ENCODE data around the gene BABAM2.
"Not testable (repeated sequence)": the region's sequence is repeated elsewhere in the genome, so short reads cannot be mapped to it uniquely, and the experiment has no call there.

Gene BABAM2

DNA sequence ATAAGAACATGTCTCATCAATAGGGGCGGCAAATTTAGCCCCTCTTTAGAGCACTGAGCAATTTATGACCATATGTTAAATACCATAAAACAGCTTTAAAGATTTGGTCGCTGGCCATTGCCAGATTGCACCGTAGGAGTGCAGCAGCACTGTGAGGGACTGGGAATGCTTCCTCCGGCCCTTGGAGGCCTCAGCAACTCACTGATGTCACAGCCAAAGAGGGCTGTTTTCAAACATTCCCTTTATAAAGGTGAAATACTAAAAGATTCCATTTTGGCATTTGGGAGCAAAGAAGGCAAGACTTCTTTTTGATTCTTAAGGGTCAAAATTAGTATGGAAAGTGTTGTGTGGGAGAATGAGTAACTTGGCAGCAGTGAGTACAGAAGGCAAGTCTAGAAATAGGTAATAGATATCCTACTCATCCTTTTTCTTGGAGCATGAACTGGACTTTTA, 63.7 kb downstream of the BABAM2 start:
- DNase-seq, result no peak

DNA sequence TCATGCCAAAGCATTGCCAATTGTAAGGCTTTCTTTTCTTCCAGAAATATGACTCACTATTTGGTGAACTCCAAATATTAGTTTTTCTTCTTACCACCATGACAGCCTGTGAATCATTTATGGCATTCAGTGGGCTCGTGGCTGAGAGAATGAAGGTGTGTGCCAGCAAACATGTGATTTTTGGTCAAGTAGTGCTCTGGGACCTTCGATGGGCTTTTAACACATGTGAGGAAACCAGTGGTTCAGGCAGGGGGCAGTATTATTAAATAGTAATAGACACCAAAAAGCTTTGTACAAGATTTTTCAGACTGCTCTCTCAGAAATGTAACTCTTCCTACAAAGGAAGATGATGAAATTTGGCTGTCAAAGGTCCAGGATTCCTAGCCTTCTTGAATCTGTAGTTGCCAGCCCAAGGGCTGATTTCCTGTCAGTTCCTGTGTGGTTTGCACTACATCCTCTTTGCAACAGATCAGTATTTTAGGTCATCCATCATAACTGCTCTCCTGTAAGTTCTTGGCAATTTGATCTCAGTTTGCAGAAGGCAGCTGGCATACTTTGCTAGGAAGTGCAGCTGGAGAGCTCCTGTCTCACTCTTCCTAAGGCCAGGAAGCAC, 64.3 kb downstream of the BABAM2 start:
- no peak for DNase-seq

DNA sequence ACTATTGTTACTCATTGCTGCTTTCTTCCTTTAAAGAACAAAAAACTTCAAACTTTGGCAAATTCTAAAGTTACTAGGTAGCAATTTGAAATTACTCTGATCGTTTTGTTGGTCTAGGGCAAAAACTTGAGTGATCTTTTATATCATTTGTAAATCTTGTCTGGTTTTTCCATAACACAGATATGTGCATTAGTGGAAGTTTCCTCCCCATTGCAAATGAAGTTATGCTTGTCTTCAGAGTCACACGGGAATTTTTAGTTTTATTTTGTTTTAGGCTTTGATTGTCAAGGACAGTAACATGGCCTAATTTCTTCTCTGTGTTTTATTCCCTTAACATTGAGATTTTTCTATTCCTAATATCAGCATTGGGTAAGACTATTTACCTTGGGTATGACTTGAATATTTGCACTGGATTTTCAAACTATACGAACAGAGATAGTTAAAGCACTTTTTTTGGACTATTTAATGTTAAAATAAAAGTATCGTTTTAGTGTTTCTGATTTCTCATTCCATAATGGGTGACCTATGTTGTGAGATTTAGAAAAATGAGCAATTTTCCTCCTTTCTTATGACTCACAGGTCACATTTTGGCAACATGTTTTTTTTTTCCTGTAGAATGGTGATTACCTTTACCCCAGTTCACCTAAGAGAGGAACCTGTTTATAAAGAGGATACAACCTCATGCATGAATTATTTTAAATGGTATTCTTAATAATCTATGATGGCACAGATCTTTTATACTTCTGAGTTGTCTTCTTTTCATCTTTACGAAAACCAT, 65.0 kb downstream of the BABAM2 start:
- no peak for DNase-seq

DNA sequence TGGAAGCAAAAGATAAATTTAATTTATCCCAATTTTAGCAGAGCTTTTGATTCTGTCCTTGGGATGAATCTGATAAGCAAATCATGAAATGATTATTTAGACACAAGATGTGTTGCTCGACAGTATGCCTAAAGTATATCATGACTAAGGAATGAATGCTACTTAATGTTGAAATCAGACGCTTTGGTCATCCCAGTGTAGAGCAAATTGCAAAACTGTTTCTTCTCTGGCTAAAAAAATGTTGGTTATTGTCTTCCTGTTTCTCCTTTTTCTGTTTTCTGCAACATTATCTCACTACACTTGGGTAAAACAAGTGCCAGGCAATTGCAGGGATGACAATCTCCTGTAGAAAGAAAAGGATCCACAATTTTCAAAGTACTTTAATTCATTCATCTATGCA, 66.4 kb downstream of the BABAM2 start:
- DNase-seq, result no peak

DNA sequence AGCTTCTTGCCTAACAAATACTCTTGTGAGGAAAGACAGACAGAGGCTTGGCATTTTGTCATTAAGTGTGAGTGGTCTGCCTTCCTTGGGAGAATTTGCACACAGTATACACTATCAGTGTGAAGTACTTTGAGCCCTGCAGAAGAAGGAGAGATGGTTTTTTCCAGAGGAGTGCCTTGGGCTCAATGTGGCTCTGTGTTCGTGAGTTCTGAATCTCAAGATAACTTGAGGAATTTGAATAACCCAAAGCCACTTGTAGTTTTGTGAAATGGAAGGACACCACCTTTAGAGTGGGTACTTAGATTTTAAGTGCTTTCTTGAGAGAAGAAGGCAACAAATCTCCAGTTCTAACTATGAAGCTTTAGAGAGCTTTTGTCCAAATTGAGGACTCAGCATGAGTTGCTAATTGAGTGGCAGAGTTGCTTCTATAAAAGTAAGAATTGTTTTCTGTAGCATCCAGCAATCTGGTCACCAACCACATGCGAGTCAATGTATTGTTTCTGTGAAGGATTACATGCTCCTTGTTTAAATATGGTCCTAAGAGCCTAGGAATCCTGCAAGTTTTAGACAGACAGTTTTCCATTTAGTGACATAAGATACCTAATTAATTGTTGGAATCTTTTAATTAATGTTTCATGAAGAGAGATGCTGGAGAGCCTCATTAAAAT, 68.3 kb downstream of the BABAM2 start:
- DNase-seq, result no peak

DNA sequence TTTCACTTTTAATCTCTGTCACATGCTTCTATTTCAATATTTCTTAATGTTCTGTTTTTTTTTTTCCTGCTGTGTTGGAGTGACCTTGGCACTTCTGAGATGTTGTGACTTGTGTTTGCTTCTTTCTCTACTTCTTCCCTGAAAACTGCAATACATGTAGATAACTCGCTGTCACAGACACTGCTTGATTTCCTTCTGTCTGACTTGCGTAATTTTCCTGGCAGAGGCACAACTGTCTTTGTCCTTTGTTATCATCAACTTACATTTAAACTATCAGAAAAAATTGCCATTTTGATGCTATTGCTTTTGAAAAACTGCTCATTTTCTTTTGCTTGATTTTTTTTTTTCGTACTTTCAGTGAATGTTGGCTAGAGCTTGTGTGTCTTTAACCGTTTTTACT, 69.0 kb downstream of the BABAM2 start:
- DNase-seq, result no peak

DNA sequence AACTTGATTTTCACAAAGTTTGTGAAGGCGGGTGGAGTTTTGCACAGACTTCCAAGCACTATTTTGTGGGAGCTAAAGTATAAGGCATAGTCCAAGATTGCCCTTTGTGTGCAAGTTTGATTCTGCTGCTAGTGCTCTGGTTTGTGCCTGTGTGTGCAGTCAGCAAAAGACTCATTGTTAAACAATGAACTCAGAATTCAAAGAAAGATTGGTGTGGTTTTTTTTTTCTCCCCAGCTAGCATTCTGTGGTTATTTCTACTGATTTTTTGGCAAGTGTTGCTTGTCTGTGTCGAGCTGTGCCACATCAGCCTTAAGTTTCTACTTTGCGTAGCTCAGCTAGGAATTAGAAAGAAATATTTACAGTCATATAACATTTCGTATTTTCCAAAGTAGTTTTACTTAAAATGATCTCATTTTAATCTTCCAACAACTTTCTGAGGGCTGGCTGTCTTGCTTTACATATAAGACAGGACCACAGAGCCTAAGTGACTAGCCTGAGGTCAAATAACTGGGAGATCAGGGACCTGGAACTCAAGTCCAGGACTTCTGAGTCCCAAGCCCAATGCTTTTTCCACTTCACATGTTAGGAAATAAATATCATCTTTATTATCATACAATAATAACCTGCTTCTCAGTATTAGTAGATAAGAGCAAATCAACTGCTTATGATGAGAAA, 69.8 kb downstream of the BABAM2 start:
- DNase-seq, result no peak

DNA sequence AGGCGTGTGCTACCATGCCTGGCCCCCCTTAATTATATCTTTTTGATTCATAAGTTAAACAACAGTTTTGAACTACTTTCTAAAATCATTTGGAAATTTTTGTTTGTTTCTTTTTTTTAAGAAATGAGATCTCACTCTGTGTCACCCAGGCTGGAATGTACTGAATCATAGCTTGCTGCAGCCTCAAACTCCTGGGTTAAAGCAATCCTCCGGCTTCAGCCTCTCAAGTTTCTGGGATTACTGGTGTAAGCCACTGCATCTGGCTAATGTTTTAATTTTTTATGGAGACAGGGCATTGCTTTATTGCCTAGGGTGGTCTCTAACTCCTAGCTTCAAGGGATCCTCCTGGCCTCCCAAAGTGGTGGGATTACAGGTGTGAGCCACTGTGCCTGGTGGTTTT, 71.5 kb downstream of the BABAM2 start:
- no peak for DNase-seq

DNA sequence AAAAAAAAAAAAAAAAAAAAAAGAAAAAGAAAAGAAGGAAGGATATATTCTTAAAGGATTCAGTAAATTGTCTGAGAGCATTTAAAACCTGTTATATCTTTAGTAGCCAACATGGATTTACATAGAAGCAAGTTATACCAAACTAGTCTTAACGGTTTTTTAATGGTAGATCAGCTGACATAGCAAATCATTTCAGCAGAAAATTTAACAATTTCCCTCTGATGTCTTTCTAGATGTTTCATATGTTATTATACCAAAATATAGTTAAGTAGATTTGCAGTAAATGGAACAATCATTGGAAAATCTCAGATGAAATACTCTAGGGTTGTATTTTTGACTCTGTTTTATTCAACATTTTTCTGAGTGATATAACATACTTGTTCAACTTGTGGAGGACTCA, 72.9 kb downstream of the BABAM2 start:
- DNase-seq, result no peak

DNA sequence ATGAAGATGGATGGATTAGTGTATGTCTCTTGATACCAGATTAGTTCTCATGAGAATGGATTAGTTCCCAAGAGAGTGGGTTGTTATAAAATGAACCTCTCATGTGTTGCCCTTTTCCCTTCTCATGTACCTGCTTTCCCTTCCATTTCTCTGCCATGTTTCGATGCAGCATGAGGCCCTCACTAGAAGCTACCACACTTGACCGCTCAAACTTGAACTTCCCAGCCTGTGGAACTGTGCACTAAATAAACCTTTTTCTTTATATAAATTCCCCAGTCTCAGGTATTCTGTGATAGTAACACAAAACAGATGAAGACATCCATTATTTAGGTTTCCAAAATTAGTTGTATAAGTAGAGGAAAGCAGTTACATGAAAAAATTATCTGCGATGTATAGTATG, 73.5 kb downstream of the BABAM2 start:
- DNase-seq, result no peak

DNA sequence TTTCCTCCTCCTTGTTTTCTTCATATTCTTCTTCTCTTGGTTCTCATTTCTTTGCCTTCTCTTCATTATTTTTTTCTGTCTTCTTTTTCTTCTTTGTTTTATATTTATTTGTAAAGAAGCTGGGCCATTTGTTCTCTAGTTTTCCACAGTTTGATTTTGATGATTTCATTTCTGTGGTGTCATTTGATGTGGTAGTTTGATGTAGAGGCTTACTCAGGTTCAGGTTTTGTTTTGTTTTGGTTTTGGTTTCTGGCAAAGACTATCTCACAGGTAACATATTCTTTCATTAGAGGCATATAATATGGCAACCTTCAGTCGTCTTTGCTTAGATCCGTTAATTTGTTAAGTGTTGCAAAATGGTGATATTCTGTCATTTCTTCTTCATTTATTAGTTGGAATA, 75.3 kb downstream of the BABAM2 start:
- no peak for DNase-seq

DNA sequence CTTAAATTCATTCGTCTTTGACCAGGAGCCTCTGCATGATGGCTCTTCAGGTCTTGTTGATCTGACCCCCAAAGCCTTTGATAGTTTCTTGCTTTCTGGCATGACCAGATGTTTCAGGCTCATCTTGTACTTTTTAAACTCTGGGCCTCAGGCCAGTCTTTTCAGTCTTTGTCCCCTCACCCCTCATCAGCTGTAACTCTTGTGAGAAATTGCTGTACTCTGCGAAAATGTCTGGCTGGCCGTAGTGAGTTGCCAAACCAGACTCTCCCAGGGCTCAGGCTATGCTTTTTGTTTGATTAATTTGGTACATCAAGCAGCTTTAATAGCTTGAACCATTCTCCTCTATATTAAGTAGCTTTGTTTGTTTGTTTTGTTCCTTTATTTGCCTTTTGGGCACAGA, 75.9 kb downstream of the BABAM2 start:
- DNase-seq, result no peak

DNA sequence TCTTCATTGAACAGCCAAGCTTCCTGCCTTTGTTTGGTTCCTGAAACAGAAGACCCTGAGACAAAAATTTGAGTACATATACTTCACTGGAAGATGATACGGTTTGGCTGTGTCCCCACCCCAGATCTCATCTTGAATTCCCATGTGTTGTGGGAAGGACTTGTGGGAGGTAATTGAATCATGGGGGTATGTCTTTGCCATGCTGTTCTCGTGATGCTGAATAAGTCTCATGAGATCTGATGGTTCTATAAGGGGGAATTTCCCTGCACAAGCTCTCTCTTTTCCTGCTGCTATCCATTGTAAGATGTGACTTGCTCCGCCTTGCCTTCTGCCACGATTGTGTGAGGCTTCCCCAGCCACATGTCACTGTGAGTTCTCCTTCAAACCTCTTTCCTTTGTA, 76.5 kb downstream of the BABAM2 start:
- no peak for DNase-seq

DNA sequence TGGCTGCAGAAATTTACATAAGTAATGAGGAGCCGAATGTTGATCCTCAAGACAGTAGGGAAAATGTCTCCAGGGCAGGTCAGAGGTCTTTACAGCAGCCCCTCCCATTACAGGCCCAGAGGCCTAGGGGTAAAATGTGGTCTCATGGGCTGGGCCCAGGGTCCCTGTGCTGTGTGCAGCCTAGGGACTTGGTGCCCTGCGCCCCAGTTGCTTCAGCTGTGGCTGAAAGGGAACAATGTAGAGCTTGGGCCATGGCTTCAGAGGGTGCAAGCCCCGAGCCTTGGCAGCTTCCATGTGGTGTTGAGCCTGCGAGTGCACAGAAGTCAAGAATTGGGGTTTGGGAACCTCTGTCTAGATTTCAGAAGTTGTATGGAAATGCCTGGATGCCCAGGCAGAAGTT, 77.5 kb downstream of the BABAM2 start:
- DNase-seq, result not testable (repeated sequence)

DNA sequence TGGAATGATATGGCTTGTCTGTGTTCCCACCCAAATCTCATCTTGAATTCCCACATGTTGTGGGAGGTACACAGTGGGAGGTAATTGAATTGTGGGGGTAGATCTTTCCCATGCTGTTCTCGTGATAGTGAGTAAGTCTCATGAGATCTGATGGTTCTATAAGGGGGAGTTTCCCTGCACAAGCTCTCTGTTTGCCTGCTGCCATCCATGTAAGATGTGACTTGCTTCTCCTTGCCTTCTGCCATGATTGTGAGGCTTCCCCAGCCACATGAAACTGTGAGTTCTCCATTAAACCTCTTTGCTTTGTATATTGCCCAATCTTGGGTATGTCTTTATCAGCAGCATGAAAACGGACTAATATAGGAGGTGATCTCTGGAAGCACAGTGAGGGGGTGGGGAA, 78.4 kb downstream of the BABAM2 start:
- not testable (repeated sequence) for DNase-seq

DNA sequence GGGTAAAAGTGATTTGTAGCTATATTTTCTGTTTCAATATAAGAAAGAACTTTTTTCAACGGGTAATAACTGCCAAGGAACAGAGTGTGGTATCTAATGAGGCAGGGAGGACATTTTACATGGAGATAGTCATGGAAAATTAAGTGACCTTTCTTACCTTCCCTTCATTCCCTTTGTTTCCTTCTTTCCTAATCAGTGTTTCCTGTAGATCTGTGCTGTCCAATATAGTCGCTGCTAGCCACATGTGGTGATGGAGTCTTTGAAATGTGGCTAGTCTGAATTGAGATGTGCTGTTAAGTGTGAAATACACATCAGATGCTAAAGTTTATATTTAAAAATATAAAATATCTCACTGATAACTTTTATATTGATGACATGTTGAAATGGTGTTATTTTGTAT, 81.8 kb downstream of the BABAM2 start:
- DNase-seq, result no peak

DNA sequence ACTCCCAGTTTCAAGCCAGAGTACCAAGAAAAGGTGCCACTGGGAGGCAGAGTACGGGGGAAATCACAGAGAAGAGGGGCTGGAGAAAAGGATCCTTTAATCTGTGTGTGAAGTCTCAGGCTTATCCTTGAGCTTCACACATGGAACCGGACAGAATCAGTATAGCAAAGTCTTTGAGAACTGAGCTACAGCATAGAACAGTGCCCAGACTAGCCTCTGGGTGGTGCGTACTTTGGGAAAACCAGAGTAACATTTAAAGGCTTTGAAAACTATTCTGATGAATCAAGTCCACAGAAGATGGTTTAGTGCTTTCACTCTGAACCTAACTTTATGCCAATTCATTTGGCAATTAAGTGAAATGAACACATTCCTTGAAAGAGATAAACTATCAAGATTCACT, 83.1 kb downstream of the BABAM2 start:
- no peak for DNase-seq

DNA sequence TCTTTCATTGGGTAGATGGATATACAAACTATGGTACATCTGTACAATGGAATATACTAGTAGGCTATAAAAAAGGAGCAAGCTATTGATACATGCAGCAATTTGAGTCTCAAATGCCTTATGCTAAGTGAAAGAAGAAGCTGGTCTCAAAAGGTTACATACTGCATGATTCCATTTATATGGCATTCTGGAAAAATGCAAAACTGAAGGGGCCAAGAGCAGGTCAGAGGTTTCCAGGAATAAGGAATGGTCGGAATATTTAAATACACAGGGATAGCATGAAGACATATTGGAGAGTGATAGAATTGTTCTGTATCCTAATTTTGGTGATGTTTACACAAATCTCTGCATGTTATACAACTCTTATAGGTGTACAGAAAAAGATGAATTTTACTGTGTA, 85.8 kb downstream of the BABAM2 start:
- DNase-seq, result no peak

DNA sequence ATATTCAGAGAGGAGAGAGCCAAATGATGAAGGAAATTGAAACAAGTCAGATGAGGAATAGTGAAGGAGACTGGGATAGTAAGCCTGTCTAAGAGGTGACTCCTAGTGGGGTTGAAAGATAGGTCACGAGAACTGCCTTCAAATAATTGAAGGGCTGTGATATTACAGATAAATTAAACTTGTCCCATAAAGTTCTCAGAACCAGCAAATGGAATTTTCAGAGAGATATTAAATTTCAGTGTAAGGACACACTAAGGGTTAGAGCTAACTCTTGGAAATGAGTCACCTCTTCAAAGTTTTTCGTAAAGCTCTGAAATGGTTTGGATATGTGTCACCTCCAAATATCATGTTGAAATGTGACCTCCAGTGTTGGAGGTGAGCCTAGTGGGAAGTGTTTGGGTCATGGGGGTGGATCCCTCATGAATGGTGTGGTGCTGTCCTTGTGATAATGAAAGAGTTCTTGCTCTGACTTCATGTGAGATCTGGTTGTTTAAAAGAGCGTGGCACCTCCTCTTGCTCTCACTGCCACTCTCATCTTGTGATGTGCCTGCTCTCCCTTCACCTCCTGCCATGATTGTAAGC, 87.3 kb downstream of the BABAM2 start:
- DNase-seq, result no peak

DNA sequence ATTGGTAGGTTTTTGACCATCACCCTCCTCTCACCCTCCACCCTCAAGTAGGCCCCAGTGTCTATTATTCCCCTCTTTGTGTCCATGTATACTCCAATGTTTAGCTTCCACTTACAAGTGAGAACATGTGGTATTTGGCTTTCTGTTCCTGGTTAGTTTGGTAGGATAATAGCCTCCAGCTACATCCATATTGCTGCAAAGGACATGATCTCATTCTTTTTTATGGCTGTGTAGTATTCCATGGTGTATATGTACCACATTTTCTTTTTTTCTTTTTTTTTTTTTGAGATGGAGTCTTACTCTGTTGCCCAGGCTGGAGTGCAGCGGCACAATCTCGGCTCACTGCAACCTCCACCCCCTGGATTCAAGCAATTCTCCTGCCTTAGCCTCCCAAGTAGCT, 88.2 kb downstream of the BABAM2 start:
- DNase-seq, result not testable (repeated sequence)

DNA sequence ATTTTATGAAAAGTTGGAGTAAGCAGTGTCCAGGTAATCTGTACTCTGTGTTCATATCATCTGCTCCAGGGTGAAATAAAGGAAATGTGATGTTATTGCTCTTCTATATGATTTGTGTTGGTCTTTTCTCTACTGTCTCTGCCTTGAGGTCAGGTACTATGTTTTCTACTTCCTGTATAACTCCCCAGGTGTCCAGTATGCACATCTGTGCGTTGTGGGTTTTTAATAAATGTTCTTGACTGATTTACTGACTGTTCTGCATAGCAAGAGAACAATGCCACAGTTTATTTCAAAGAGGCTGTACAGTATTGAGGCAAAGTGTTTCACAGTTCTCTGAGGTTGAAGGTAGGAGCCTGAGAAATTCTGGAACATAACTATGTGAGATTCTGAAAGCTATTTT, 89.7 kb downstream of the BABAM2 start:
- no peak for DNase-seq

DNA sequence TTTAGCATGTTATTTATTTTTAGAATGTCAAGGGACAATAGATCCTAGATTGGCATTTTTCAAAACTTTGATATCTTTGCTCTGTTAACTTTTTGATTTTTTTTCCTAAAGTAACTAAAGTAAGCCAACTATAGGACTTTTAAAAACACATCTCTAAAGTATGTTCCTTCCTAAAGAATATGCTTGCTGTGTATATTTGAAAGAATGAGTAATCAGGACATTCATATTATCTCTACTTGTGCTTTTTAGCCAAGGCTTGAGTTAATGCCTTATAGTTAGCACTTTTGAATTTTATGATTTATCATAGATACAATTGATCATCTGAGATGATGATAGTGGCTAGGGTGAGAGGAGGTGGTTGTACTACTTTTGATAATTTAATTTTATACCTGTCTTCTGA, 93.6 kb downstream of the BABAM2 start:
- no peak for DNase-seq

DNA sequence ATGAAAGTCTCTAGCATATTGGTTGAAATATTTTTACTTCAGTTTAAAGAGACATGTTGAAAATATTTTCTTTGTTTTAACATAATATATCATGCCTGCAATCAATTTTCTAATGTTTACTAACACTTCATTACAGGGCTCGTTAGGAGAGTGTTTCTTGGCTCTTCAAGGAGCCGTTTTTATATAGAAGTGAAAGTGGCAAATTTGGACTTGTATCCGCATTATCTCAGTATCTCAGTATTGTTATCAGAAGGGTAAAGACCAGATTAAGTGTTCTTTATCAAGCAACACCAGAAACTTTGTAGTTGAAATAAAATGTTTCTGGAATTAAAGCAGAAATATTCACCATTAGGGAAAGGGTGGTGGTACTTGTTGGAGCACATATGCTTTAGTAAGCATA, 97.8 kb downstream of the BABAM2 start:
- DNase-seq, result no peak

Measured in NCI-H2227 treated with DMSO at 0.1 percent for 48 hours (cell line).